Activated CD4-positive, alpha-beta T cell treated with anti-CD3 and anti-CD28 coated beads, Interleukin-2, amount 10 ng/mL, durations not matched to agents 7 days and 5 days (primary cell): ENCODE results near the gene MRPL48. TPM values are rescaled to one million over a fixed set of nuclear protein-coding genes. Genes with fewer than 3 reads are reported as not detected.
A peak's percentile ranks its signal among the peaks of the same experiment; 100 is the strongest.
"Not testable (repeated sequence)": the region's sequence is repeated elsewhere in the genome, so short reads cannot be mapped to it uniquely, and the experiment has no call there.

Experiments used
- CTCF ChIA-PET: fragments of 350-600 bp; sonication (Branson Sonifier 250); formaldehyde crosslinking; loops from one replicate; lab custom pipeline; 2021; ENCODE audit warnings: antibody characterized with exemption; lab: Charles Lee
- POLR2A ChIA-PET: fragments of 350-600 bp; sonication (Branson Sonifier 250); formaldehyde crosslinking; loops from one replicate; lab custom pipeline; 2021; ENCODE audit warnings: antibody characterized with exemption; lab: Charles Lee
- DNase-seq: peaks from one replicate; pipeline ENCODE4 v3.0.0-alpha.2; 2020
- H3K27ac Mint-ChIP-seq: one replicate; pipeline ENCODE4 v1.8.0; 2021; ENCODE audit warnings: mild to moderate bottlenecking, moderate library complexity, mixed read lengths
- H3K27me3 Mint-ChIP-seq: one replicate; pipeline ENCODE4 v1.8.0; 2021; ENCODE audit warnings: mixed read lengths
- H3K36me3 Mint-ChIP-seq: one replicate; pipeline ENCODE4 v1.8.0; 2021; ENCODE audit warnings: low read depth, mixed read lengths
- H3K4me1 Mint-ChIP-seq: one replicate; pipeline ENCODE4 v1.8.0; 2021; ENCODE audit warnings: mixed read lengths
- H3K4me3 Mint-ChIP-seq: one replicate; pipeline ENCODE4 v1.8.0; 2021; ENCODE audit warnings: mild to moderate bottlenecking, moderate library complexity, mixed read lengths
- H3K9me3 Mint-ChIP-seq: one replicate; pipeline ENCODE4 v1.8.0; 2021; ENCODE audit warnings: mixed read lengths
- total RNA-seq, 2 experiments: library from RNA; stranded (reverse); gene quantifications; one replicate each; pipeline ENCODE4 v1.2.3, GENCODE V29; 2021

The MRPL48 gene
- total RNA-seq, 2 experiments from 2014 or later, result 50.5 to 50.9 TPM

GRCh38 chr11:73784080-73784634 lies 3.5 kb upstream of the MRPL48 start:
- H3K4me1 Mint-ChIP-seq, result peaks cover 31% of the 10 kb centered on the region
- no peaks in the 10 kb centered on the region for H3K36me3 Mint-ChIP-seq
- H3K4me3 Mint-ChIP-seq, result no peak overlapping the region
- ChIA-PET CTCF (no interaction called here), POLR2A (no interaction called here)
- no peak for DNase-seq
- no peak overlapping the region for H3K27ac Mint-ChIP-seq
- H3K27me3 Mint-ChIP-seq, result no peaks in the 10 kb centered on the region
- no peaks in the 10 kb centered on the region for H3K9me3 Mint-ChIP-seq

GRCh38 chr11:73784734-73785133 lies 2.9 kb upstream of the MRPL48 start:
- Mint-ChIP-seq H3K36me3 (no peaks in the 10 kb centered on the region), H3K9me3 (no peaks in the 10 kb centered on the region), H3K27ac (no peak overlapping the region), H3K4me3 (no peak overlapping the region), H3K4me1 (peaks cover 34% of the 10 kb centered on the region), H3K27me3 (no peaks in the 10 kb centered on the region)
- no peak for DNase-seq
- ChIA-PET POLR2A (no interaction called here), CTCF (no interaction called here)

- Mint-ChIP-seq H3K4me1 (peaks cover 29% of the 10 kb centered on the region), H3K27ac (peak overlapping the region; percentile 3)
- DNase-seq, H3K27me3 Mint-ChIP-seq, H3K4me3 Mint-ChIP-seq, H3K36me3 Mint-ChIP-seq, CTCF ChIA-PET, POLR2A ChIA-PET, H3K9me3 Mint-ChIP-seq: not testable (repeated sequence)
Measured at GRCh38 chr11:73785467-73785866, 2.2 kb upstream of the MRPL48 start.

GRCh38 chr11:73787051-73787642 lies 527 bp upstream of the MRPL48 start:
- DNase-seq, result no peak
- Mint-ChIP-seq H3K36me3 (no peaks in the 10 kb centered on the region), H3K9me3 (no peaks in the 10 kb centered on the region), H3K27ac (peak overlapping the region; percentile 99), H3K27me3 (no peaks in the 10 kb centered on the region), H3K4me3 (peak overlapping the region; percentile 96), H3K4me1 (peaks cover 26% of the 10 kb centered on the region)
- ChIA-PET CTCF (interaction anchor here (1.1 to 2.2 kb wide), 3 partner anchors 8 to 26 kb away, joined by 5 to 7 read pairs (median 7); partner anchors contain the start of gene RAB6A), POLR2A (interaction anchor here (1.0 to 1.5 kb wide), 2 partner anchors 8 to 26 kb away, joined by 4 to 6 read pairs; partner anchors contain the start of gene RAB6A)

- Mint-ChIP-seq H3K4me1 (peaks cover 25% of the 10 kb centered on the region), H3K4me3 (peak overlapping the region; percentile 96), H3K9me3 (no peaks in the 10 kb centered on the region), H3K27ac (no peak overlapping the region), H3K36me3 (peaks cover 3% of the 10 kb centered on the region), H3K27me3 (no peaks in the 10 kb centered on the region)
- POLR2A ChIA-PET, result no interaction called here
- DNase-seq, result no peak
- CTCF ChIA-PET, result interaction anchor here (1.6 to 2.2 kb wide), 2 partner anchors 8 to 10 kb away, joined by 4 to 7 read pairs; no protein-coding TSS in a partner anchor
Measured at GRCh38 chr11:73789279-73789670, 1.6 kb downstream of the MRPL48 start.

- Mint-ChIP-seq H3K4me1 (peaks cover 12% of the 10 kb centered on the region), H3K27ac (no peak overlapping the region), H3K36me3 (peaks cover 3% of the 10 kb centered on the region), H3K4me3 (no peak overlapping the region), H3K27me3 (no peaks in the 10 kb centered on the region), H3K9me3 (no peaks in the 10 kb centered on the region)
- CTCF ChIA-PET, result no interaction called here
- no peak for DNase-seq
- POLR2A ChIA-PET, result no interaction called here
Measured at GRCh38 chr11:73792584-73792983, 4.9 kb downstream of the MRPL48 start.

GRCh38 chr11:73795925-73796632 lies 8.4 kb downstream of the MRPL48 start:
- no peak overlapping the region for H3K4me3 Mint-ChIP-seq
- no peaks in the 10 kb centered on the region for H3K9me3 Mint-ChIP-seq
- peaks cover 3% of the 10 kb centered on the region for H3K36me3 Mint-ChIP-seq
- CTCF ChIA-PET, result no interaction called here
- H3K27ac Mint-ChIP-seq, result no peak overlapping the region
- H3K4me1 Mint-ChIP-seq, result no peaks in the 10 kb centered on the region
- POLR2A ChIA-PET, result no interaction called here
- no peak for DNase-seq
- no peaks in the 10 kb centered on the region for H3K27me3 Mint-ChIP-seq

- CTCF ChIA-PET, result interaction anchor here (0.9 to 1.1 kb wide), 2 partner anchors 9 to 12 kb away, joined by 3 to 4 read pairs; partner anchors contain the start of gene MRPL48
- H3K27me3 Mint-ChIP-seq, result no peaks in the 10 kb centered on the region
- no peaks in the 10 kb centered on the region for H3K4me1 Mint-ChIP-seq
- POLR2A ChIA-PET, result interaction anchor here (0.7 kb wide), 1 partner anchor 204 kb away, joined by 3 read pairs; no protein-coding TSS in a partner anchor
- DNase-seq, result no peak
- H3K9me3 Mint-ChIP-seq, result no peaks in the 10 kb centered on the region
- H3K27ac Mint-ChIP-seq, result no peak overlapping the region
- peaks cover 3% of the 10 kb centered on the region for H3K36me3 Mint-ChIP-seq
- no peak overlapping the region for H3K4me3 Mint-ChIP-seq
Measured at GRCh38 chr11:73797457-73797856, 9.8 kb downstream of the MRPL48 start.

GRCh38 chr11:73800276-73800806 lies 12.7 kb downstream of the MRPL48 start:
- no peaks in the 10 kb centered on the region for H3K27me3 Mint-ChIP-seq
- H3K36me3 Mint-ChIP-seq, result peaks cover 2% of the 10 kb centered on the region
- DNase-seq, result no peak
- POLR2A ChIA-PET, result no interaction called here
- CTCF ChIA-PET, result interaction anchor here (0.7 to 1.3 kb wide), 3 partner anchors 8 to 40 kb away, joined by 3 read pairs; no protein-coding TSS in a partner anchor
- no peak overlapping the region for H3K4me3 Mint-ChIP-seq
- H3K27ac Mint-ChIP-seq, result no peak overlapping the region
- H3K4me1 Mint-ChIP-seq, result peaks cover 1% of the 10 kb centered on the region
- no peaks in the 10 kb centered on the region for H3K9me3 Mint-ChIP-seq

- peaks cover 6% of the 10 kb centered on the region for H3K36me3 Mint-ChIP-seq
- POLR2A ChIA-PET, result no interaction called here
- H3K9me3 Mint-ChIP-seq, result no peaks in the 10 kb centered on the region
- CTCF ChIA-PET, result no interaction called here
- H3K27ac Mint-ChIP-seq, result no peak overlapping the region
- no peak overlapping the region for H3K4me3 Mint-ChIP-seq
- H3K27me3 Mint-ChIP-seq, result no peaks in the 10 kb centered on the region
- DNase-seq, result no peak
- peaks cover 1% of the 10 kb centered on the region for H3K4me1 Mint-ChIP-seq
Measured at GRCh38 chr11:73801136-73801535, 13.5 kb downstream of the MRPL48 start.

GRCh38 chr11:73804712-73805111 lies 17.0 kb downstream of the MRPL48 start:
- Mint-ChIP-seq H3K27ac (no peak overlapping the region), H3K36me3 (peaks cover 16% of the 10 kb centered on the region), H3K9me3 (no peaks in the 10 kb centered on the region), H3K4me3 (no peak overlapping the region), H3K4me1 (peaks cover 1% of the 10 kb centered on the region), H3K27me3 (no peaks in the 10 kb centered on the region)
- no peak for DNase-seq
- POLR2A ChIA-PET, result no interaction called here
- CTCF ChIA-PET, result no interaction called here

GRCh38 chr11:73808052-73808451 lies 20.4 kb downstream of the MRPL48 start:
- Mint-ChIP-seq H3K4me3 (no peak overlapping the region), H3K27me3 (no peaks in the 10 kb centered on the region), H3K9me3 (no peaks in the 10 kb centered on the region), H3K4me1 (peaks cover 1% of the 10 kb centered on the region), H3K27ac (no peak overlapping the region), H3K36me3 (peaks cover 20% of the 10 kb centered on the region)
- POLR2A ChIA-PET, result no interaction called here
- DNase-seq, result no peak
- CTCF ChIA-PET, result no interaction called here

- DNase-seq, result no peak
- H3K36me3 Mint-ChIP-seq, result peaks cover 18% of the 10 kb centered on the region
- H3K27me3 Mint-ChIP-seq, result no peaks in the 10 kb centered on the region
- no peaks in the 10 kb centered on the region for H3K4me1 Mint-ChIP-seq
- no peak overlapping the region for H3K27ac Mint-ChIP-seq
- CTCF ChIA-PET, result interaction anchor here (0.5 kb wide), 1 partner anchor 74 kb away, joined by 3 read pairs; no protein-coding TSS in a partner anchor
- no peak overlapping the region for H3K4me3 Mint-ChIP-seq
- POLR2A ChIA-PET, result no interaction called here
- no peaks in the 10 kb centered on the region for H3K9me3 Mint-ChIP-seq
Measured at GRCh38 chr11:73810637-73811036, 23.0 kb downstream of the MRPL48 start.
